ENCODE measurements around the gene FGFRL1.

Gene FGFRL1

GRCh38 chr4:1055721-1056590 is 44.5 kb downstream of the FGFRL1 start:
- H3K4me3 ChIP-seq (ENCODE audit: low read depth, low read length): no peak overlapping the region

GRCh38 chr4:1056671-1057402 is 45.4 kb downstream of the FGFRL1 start:
- TF ChIP-seq, protein P1, sequence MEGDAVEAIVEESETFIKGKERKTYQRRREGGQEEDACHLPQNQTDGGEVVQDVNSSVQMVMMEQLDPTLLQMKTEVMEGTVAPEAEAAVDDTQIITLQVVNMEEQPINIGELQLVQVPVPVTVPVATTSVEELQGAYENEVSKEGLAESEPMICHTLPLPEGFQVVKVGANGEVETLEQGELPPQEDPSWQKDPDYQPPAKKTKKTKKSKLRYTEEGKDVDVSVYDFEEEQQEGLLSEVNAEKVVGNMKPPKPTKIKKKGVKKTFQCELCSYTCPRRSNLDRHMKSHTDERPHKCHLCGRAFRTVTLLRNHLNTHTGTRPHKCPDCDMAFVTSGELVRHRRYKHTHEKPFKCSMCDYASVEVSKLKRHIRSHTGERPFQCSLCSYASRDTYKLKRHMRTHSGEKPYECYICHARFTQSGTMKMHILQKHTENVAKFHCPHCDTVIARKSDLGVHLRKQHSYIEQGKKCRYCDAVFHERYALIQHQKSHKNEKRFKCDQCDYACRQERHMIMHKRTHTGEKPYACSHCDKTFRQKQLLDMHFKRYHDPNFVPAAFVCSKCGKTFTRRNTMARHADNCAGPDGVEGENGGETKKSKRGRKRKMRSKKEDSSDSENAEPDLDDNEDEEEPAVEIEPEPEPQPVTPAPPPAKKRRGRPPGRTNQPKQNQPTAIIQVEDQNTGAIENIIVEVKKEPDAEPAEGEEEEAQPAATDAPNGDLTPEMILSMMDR (IDR thresholded peaks at IDR 0.05; ENCODE audit: low read depth, low read length): no peak
- in situ Hi-C loops (cut with HindIII; ENCODE audit: low sequenced_read_pairs): no loop called here
- H3K4me3 ChIP-seq (ENCODE audit: low read depth, low read length): no peak overlapping the region
- DNase-seq (ENCODE audit: low read depth, low spot score): no peak

More at GRCh38 chr4:1055721-1056590, 44.5 kb downstream of the FGFRL1 start:
- no peak for DNase-seq (ENCODE audit: low read depth, low spot score)
- in situ Hi-C loops (cut with HindIII; ENCODE audit: low sequenced_read_pairs): no loop called here
- TF ChIP-seq, protein P1 (IDR thresholded peaks at IDR 0.05; ENCODE audit: low read depth, low read length): no peak

DNA sequence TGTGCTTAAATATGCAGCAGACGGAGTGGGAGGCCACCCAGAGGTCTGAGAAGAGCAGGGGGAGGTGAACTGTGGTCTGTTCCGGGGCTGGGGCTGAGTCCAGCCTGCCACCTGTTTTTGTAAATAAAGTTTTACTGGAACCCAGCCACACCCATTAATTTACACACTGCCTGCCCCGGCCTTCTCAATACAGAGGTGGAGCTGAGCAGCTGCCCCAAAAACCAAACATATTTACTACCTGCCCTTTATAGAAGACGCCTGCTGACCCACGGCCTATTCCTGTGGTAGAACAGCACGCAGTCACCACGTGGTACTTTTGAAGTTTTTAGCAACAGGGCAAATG is 45.9 kb downstream of the FGFRL1 start:
- H3K4me3 ChIP-seq (ENCODE audit: low read depth, low read length): no peak overlapping the region
- in situ Hi-C loops (cut with HindIII; ENCODE audit: low sequenced_read_pairs): no loop called here
- TF ChIP-seq, protein P1 (IDR thresholded peaks at IDR 0.05; ENCODE audit: low read depth, low read length): no peak
- no peak for DNase-seq (ENCODE audit: low read depth, low spot score)

DNA sequence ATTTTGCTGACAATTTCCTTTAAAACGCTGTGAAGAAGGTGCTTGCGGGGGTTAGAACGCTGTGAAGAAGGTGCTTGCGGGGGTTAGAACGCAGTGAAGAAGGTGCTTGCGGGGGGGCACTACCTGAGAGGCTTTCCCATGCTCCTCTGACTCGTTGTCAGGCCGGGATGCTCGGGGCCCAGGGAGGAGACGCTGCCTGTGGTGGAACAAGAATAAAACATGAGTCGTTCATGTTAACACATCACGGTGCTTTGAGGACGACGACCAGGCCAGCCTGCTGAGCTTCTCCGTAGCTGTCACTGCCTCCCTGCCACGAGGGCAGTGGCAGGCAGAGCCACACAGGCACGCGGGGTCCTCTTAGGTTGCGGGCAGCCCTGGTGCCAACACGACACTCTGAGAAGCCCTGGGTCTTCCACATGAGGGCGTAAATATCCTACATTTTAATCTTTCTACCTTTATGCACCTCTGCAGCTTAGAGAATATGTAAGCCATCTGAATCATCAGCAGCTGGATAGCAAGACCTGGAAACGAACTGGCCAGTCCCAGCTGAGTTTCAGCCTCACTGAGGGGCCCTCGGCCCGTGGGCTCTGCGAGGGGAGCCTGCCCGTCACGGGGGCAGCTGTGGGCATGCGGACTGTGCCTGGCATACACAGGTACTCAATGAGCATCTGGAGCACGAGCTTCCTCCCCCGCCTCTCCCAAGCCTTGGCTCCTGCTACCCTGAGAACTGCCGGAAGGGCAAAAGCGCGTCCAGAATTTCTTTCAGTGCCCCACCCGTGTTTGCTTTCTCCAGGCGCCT is 47.0 kb downstream of the FGFRL1 start:
- DNase-seq (ENCODE audit: low read depth, low spot score): no peak
- in situ Hi-C loops (cut with HindIII; ENCODE audit: low sequenced_read_pairs): no loop called here
- no peak overlapping the region for H3K4me3 ChIP-seq (ENCODE audit: low read depth, low read length)
- TF ChIP-seq, protein P1 (IDR thresholded peaks at IDR 0.05; ENCODE audit: low read depth, low read length): no peak

DNA sequence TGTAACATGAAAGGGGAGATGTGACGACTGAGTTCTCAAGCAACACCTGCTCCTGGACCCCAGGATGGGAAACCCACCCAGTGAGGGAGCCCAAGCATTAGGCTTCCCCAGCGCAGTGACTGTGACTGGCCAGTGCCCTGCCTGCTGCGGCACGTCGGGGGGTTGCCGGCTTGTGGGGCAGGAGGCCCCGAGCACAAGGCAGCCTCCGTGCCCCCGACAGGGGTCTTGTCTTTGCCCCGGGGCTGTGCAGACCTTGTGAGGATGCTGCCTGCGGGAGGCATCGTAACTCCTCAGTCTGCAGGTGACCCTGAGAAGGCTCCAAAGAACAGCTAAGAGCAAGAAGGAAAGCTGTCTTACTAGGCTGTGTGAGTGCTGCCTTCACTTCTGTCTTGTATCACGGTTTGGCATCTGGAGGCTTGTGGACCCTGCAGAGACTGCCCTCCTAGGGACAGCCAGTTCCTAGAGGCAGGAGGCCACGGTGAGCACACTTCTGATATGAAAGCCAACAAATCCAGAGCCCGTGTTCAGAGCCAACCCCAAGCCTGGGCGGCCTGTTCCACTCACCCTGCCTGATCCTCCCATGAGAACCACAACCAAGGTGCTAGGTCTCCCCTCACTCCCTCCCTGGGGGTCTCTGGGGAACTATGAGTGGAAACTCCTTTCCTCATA is 47.7 kb downstream of the FGFRL1 start:
- no peak overlapping the region for H3K4me3 ChIP-seq (ENCODE audit: low read depth, low read length)
- TF ChIP-seq, protein P1 (IDR thresholded peaks at IDR 0.05; ENCODE audit: low read depth, low read length): no peak
- in situ Hi-C loops (cut with HindIII; ENCODE audit: low sequenced_read_pairs): no loop called here
- no peak for DNase-seq (ENCODE audit: low read depth, low spot score)

- TF ChIP-seq, protein P1 (IDR thresholded peaks at IDR 0.05; ENCODE audit: low read depth, low read length): no peak
- in situ Hi-C loops (cut with HindIII; ENCODE audit: low sequenced_read_pairs): no loop called here
- DNase-seq (ENCODE audit: low read depth, low spot score): no peak
- H3K4me3 ChIP-seq (ENCODE audit: low read depth, low read length): no peak overlapping the region
Observed at GRCh38 chr4:1060121-1060520, 48.7 kb downstream of the FGFRL1 start.

All from astrocyte of the spinal cord (primary cell).